HUES64 (cell line): ENCODE results near the gene OLR1.
A peak's percentile ranks its signal among the peaks of the same experiment; 100 is the strongest.

Experiments used
- H3K27ac ChIP-seq: 2 replicates; pipeline ENCODE4 v1.7.0; 2013; ENCODE audit warnings: low read depth, low read length, inconsistent platforms
- H3K27me3 ChIP-seq: 2 replicates; pipeline ENCODE4 v1.6.1; 2013; ENCODE audit warnings: mild to moderate bottlenecking, low read length; ENCODE audit not compliant: insufficient read depth
- H3K36me3 ChIP-seq: 2 replicates; pipeline ENCODE4 v1.6.1; 2013; ENCODE audit warnings: mild to moderate bottlenecking, low read length; ENCODE audit not compliant: insufficient read depth
- H3K4me1 ChIP-seq: 2 replicates; pipeline ENCODE4 v1.6.1; 2013; ENCODE audit warnings: mild to moderate bottlenecking, low read length, moderate library complexity; ENCODE audit not compliant: insufficient read depth
- H3K4me3 ChIP-seq: 2 replicates; pipeline ENCODE4 v1.5.1; 2013; ENCODE audit warnings: mild to moderate bottlenecking, low read length, moderate library complexity
- H3K9ac ChIP-seq: 2 replicates; pipeline ENCODE4 v1.6.1; 2013; ENCODE audit warnings: mild to moderate bottlenecking, low read depth, low read length
- H3K9me3 ChIP-seq: 2 replicates; pipeline ENCODE4 v1.6.1; 2013; ENCODE audit warnings: low read depth, low read length; ENCODE audit not compliant: insufficient read depth
- WGBS: fragments of 150-250, 120-280 bp; methylation state at CpG from one replicate; pipeline ENCODE4 v1.1.7; 2013; ENCODE audit warnings: missing lambda C conversion rate; 5-methylcytosine and 5-hydroxymethylcytosine counted together

Gene OLR1

DNA sequence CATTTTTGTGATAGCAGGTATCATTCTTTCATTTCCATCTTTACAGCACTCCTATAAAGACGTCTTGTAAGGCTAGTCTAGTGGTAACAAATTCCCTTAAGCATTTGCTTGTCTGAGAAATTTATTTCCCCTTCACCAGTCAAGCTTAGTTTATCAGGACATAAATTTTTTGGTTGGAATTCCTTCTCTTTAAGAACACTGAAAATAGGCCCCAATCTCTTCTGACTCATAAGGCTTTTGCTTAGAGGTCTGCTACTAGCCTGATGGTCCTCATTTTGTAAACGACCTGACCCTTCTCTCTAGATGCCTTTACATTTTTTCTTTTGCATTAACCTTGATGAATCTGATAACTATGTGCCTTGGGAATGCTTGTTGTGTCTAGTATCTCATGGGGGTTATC lies 20.3 kb downstream of the OLR1 start:
- Histone ChIP-seq H3K27ac (no peak overlapping the region), H3K4me3 (no peak overlapping the region), H3K36me3 (no peaks in the 10 kb centered on the region), H3K9ac (no peak overlapping the region), H3K27me3 (no peaks in the 10 kb centered on the region), H3K4me1 (0 out of 2 replicates have a peak, but pooled peaks cover 3% of the 10 kb centered on the region), H3K9me3 (no peaks in the 10 kb centered on the region)
- WGBS: 66% methylated on average over 2 of the region's 2 CpGs

DNA sequence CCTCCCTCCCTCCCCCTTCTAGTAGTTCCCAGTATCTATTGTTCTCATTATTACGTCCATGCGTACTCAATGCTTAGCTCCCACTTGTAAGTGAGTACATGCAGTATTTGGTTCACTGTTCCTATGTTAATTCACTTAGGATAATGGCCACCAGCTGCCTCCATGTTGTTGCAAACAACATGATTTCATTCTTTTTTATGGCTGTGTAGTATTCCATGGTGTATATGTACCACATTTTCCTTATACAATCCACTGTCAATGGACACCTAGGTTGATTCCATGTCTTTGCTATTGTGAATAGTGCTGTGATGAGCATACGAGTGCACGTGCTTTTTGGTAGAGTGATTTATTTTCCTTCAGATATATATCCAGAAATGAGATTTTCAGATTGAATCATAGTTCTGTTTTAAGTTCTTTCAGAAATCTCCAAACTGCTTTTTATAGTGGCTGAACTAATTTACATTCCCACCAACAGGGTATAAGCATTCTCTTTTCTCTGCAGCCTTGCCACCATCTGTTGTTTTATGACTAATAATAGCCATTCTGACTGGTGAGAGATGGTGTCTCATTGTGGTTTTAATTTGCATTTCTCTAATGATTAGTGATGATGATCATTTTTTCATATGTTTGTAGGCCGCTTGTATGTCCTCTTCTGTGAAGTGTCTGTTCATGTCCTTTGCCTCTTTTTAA lies 24.1 kb downstream of the OLR1 start:
- Histone ChIP-seq H3K27ac (no peak overlapping the region), H3K36me3 (no peaks in the 10 kb centered on the region), H3K9ac (no peak overlapping the region), H3K4me1 (no peaks in the 10 kb centered on the region), H3K27me3 (no peaks in the 10 kb centered on the region), H3K4me3 (no peak overlapping the region), H3K9me3 (no peaks in the 10 kb centered on the region)
- 95% methylated on average over 3 of the region's 5 CpGs for WGBS

DNA sequence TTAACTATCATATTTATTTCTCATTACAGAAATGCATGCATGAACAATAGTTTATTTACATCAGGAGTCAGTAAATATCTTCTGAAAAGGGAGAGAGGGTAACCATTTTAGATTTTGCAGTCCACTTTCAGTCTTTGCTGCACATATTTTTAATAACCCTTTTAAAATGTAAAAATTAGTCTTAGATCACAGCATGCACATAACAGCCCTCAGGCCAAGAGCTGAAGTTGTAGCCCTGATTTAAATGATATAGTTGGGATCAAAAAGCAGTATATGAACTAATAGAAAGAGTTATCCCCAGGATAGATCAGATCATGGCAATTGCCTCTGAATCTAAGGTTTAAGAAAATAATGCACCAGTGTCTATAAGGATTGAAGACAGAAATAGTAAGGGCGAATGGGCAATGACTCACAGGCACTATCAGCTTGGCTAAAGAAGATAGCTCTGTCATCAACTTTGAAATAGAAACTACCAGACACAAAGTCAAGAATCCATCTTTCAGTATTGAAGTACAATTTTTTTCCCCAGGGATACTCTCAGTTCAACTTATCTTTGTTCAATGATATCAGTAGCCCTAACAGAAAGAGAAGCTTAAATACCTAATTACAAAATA lies 28.8 kb downstream of the OLR1 start:
- Histone ChIP-seq H3K9me3 (no peaks in the 10 kb centered on the region), H3K27me3 (no peaks in the 10 kb centered on the region), H3K4me1 (no peaks in the 10 kb centered on the region), H3K9ac (no peak overlapping the region), H3K36me3 (no peaks in the 10 kb centered on the region), H3K4me3 (no peak overlapping the region), H3K27ac (no peak overlapping the region)
- 0% methylated on average over 1 of the region's 1 CpG for WGBS

DNA sequence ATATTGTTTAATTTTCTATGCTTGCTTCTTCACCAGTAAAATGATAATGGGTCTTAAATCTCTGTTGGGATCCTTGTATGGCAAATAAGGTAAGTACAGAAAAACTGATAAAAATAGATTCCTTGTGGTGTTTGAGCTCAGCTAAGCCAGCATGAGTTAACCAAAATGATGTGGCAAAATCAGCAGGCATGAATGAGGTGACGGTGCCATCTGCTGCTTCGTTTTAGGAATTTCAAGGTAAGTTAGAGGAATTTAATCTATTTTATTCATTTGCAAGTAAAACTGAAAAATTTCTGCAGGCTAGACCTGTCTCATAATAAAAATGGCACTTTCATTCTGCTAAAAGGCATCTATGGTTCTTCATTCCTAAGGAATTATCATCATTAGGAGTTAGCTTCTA lies 31.9 kb downstream of the OLR1 start:
- no peaks in the 10 kb centered on the region for H3K36me3 ChIP-seq
- H3K27ac ChIP-seq: no peak overlapping the region
- H3K9me3 ChIP-seq: no peaks in the 10 kb centered on the region
- no peak overlapping the region for H3K9ac ChIP-seq
- H3K4me1 ChIP-seq: 0 out of 2 replicates have a peak, but pooled peaks cover 4% of the 10 kb centered on the region
- H3K27me3 ChIP-seq: no peaks in the 10 kb centered on the region
- WGBS: 13% methylated on average over 2 of the region's 2 CpGs
- H3K4me3 ChIP-seq: no peak overlapping the region

DNA sequence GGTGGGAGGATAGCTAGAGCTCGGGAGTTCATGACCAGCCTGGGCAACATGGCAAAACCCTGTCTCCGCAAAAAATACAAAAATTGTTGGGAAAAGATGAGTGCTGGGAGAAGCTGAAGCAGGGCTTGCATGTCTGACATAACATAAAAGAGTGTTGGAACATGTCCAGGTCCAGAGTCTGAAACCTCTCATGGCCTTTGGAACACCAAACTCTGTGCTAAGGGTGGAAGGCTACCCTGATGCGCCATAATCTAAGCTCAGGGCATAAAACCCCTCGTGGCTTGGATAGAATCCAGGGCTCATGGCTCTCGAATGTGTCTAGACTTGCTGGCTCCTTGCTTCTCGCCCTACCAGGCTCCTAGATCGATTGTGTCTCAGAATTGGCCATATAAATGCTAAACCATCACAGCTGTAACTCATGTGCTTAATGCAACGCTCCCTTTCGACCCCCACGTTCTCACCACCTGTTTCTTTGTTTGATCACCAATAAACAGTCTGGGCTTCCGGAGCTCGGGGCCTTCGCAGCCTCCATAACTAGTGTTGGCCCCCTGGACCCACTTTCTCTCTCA lies 35.2 kb downstream of the OLR1 start:
- H3K27me3 ChIP-seq: no peaks in the 10 kb centered on the region
- no peaks in the 10 kb centered on the region for H3K36me3 ChIP-seq
- H3K4me1 ChIP-seq: peaks cover 24% of the 10 kb centered on the region
- H3K9ac ChIP-seq: no peak overlapping the region
- 94% methylated on average over 13 of the region's 13 CpGs for WGBS
- no peaks in the 10 kb centered on the region for H3K9me3 ChIP-seq
- no peak overlapping the region for H3K27ac ChIP-seq
- H3K4me3 ChIP-seq: no peak overlapping the region

DNA sequence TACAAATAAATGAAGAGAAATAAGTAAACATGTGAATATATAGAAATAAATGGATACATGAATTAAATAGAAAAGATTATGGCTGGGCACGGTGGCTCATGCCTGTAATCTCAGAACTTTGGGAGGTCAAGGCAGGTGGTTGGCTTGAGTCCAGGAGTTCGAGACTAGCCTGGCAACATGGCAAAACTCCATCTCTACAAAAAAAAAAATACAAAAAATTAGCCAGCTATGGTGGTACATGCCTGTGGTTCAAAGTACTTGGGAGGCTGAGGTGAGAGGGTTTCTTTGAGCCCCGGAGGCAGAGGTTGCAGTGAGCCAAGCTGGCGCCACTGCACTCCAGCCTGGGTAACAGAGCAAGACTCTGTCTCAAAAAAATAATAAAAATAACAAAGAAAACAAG lies 36.8 kb downstream of the OLR1 start:
- Histone ChIP-seq H3K36me3 (no peaks in the 10 kb centered on the region), H3K9me3 (no peaks in the 10 kb centered on the region), H3K27ac (no peak overlapping the region), H3K27me3 (no peaks in the 10 kb centered on the region), H3K4me1 (peaks cover 40% of the 10 kb centered on the region), H3K9ac (no peak overlapping the region), H3K4me3 (no peak overlapping the region)
- WGBS: 91% methylated on average over 4 of the region's 4 CpGs

DNA sequence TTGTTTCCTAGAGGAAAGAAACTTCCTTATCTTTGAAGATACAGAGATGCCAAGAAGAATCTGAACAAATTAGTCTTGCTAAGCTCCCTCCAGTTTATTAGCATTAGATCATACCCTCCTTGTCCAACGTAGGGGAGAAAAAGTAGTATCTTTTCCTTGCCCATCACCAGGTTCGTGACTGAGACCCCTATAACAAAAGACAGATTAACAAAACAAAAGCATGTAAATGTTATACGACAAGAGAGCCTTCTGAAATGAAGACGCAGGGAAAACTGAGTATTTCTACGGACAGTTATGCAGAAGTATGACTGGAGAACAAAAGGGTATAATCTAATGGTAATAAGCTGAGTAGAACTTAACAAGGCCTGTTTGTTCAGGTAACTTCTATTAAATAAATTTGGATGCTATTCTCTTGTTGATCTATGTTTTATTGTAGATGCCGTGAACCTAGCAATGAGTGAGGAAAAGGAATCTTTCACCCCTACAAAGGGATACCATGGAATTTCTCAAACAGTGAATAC lies 39.0 kb downstream of the OLR1 start:
- Histone ChIP-seq H3K27ac (peak overlapping the region; percentile 71; the same call in 1 of the 2 replicates), H3K9me3 (no peaks in the 10 kb centered on the region), H3K9ac (no peak overlapping the region), H3K36me3 (no peaks in the 10 kb centered on the region), H3K27me3 (no peaks in the 10 kb centered on the region), H3K4me1 (peaks cover 51% of the 10 kb centered on the region), H3K4me3 (no peak overlapping the region)
- 10% methylated on average over 4 of the region's 6 CpGs for WGBS

DNA sequence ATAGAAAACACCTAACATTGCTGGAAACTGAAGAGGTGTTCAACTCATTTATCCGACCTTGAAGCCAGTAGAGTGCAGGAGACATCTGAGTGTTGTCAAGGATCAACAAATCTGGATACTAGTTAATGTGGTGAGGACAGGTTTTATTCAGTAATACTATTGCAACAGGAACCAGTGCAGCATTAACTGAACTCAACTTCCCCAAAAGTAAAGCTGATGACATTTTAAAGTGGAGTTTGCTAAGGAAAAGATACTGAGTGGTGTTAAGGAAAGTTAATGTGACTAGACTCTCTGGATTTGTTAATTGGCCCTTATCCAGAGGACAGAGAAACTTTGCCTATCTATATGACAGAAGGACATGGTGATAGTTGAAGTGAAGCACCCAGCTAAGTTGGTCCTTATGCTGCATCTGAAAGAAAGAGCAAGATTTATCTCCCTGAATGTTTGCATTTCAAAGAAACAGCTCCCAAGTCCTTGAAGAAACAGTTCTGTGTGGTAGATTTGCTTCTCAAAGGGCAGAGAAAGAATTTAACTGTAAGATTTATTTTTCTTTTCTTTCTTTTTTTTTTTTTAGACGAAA lies 40.7 kb downstream of the OLR1 start:
- no peak overlapping the region for H3K4me3 ChIP-seq
- WGBS: 25% methylated on average over 2 of the region's 2 CpGs
- H3K9me3 ChIP-seq: no peaks in the 10 kb centered on the region
- H3K27me3 ChIP-seq: no peaks in the 10 kb centered on the region
- no peaks in the 10 kb centered on the region for H3K36me3 ChIP-seq
- no peak overlapping the region for H3K9ac ChIP-seq
- peak overlapping the region; percentile 71; the same call in 1 of the 2 replicates for H3K27ac ChIP-seq
- H3K4me1 ChIP-seq: peaks cover 51% of the 10 kb centered on the region

DNA sequence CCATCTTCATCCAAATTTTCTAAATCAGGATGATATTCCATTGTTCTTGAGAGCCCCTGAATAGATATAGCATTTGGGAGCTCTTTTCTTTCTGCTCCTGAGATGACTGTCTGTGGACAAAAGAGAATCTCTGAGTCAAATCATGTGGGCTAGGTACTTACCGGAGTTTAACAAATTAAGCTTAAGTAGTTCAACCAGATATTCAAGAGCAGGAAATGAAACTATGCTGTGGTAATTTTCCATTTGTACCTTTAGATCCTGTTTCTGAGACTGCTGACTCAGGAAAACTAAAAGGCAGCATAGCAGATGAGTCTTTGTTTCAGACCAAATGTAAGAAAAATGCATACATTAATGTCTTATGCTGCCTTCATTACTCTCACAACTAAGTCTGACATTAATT lies 41.9 kb downstream of the OLR1 start, which contains the start of gene CLEC7A:
Gene CLEC7A (minus strand): TSS at position 158 of the 400 bp plus-strand sequence. CDS start 117 bp downstream, at position 41.
- Histone ChIP-seq H3K27me3 (no peaks in the 10 kb centered on the region), H3K27ac (peak within 1 kb of the TSS; percentile 71; the same call in 1 of the 2 replicates), H3K4me3 (no peak within 1 kb of the TSS), H3K9ac (no peak within 1 kb of the TSS), H3K4me1 (peaks cover 47% of the 10 kb centered on the region), H3K9me3 (no peaks in the 10 kb centered on the region), H3K36me3 (no peaks in the 10 kb centered on the region)
- WGBS: 95% methylated on average over 1 of the region's 1 CpG

DNA sequence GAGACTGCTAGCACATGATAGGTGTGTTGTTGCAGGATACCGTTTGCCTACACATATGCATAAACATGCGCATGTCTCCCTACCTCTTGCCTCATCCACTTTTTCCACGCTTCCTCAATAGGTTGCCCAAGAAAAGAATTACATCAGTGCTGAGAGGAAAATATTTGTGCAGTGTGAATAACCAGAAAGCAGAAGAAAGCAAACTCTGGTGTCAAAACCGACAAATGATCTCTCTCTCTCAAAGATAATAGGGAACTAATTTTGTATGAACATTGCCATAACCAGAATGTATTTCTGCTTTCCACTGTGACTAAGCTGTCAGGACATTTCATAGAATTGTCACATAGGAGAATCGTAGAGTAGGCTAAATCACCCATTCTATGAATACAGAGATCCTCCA lies 43.2 kb downstream of the OLR1 start:
- Histone ChIP-seq H3K9me3 (no peaks in the 10 kb centered on the region), H3K27me3 (no peaks in the 10 kb centered on the region), H3K4me1 (peaks cover 44% of the 10 kb centered on the region), H3K4me3 (no peak overlapping the region), H3K9ac (no peak overlapping the region), H3K27ac (no peak overlapping the region), H3K36me3 (no peaks in the 10 kb centered on the region)
- 78% methylated on average over 4 of the region's 5 CpGs for WGBS

DNA sequence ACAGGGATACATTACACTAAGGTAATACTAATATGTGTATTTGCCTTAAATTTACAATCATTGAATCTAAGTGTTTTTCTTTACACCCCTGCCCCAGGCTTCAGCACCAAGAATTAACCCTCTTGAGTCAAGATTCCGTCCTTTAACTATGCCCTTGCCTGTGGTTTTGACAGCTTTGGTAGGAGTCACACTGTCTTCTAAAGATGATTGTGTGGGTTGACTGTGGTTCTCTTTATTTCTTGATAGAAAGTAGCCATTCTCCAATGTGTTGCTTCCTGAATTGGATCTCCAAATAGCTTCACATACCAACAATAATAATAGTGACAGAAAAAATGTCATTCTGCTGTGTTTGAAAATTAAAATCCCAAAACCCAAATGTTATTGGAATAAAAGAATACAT lies 45.5 kb downstream of the OLR1 start:
- Histone ChIP-seq H3K4me1 (peaks cover 24% of the 10 kb centered on the region), H3K36me3 (no peaks in the 10 kb centered on the region), H3K9me3 (no peaks in the 10 kb centered on the region), H3K27ac (no peak overlapping the region), H3K9ac (no peak overlapping the region), H3K4me3 (no peak overlapping the region), H3K27me3 (no peaks in the 10 kb centered on the region)
- 95% methylated on average over 1 of the region's 1 CpG for WGBS
